ENCODE data around the gene ZBTB38. TPM values are rescaled to one million over a fixed set of nuclear protein-coding genes. Genes with fewer than 3 reads are reported as not detected.

ZBTB38 gene
- total and polyA plus RNA-seq, 2 donors (not counting 3 experiments of a cell fraction or from before 2014, with no cell fraction given), result 31.1 to 85.2 TPM

DNA sequence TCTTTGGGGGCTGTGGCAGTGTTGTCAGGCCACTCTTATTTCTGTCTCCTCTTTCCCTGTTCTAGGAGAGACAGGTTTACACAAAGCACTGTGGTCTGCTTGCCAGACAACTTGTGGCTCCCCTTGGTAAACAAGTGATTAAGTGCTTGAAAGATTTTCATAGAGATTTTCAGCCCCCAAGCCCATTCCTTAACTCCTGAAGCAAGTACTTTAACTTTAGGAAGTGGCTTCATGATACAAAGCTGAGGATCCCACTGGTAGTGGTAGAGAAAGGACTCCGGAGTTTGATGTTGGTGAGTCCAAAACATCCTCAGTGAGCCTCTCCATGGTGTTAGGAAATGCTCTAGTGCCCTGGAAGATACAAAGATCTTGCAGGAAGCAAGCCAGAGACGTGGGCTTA is 12.0 kb downstream of the ZBTB38 start:
- DNase-seq (ENCODE audit: low read depth, low spot score), result no peak
- Histone ChIP-seq H3K79me2 (ENCODE audit: control insufficient read depth, insufficient read depth, low read length) (peaks cover 24% of the 10 kb centered on the region), H2AFZ (ENCODE audit: low read depth, low read length) (no peak overlapping the region), H3K4me3 (replicated peaks in 1 of 3; ENCODE audit: insufficient read depth in 1 of 3, low read depth in 1 of 3, low read length in 3 of 3) (no peak overlapping the region), H3K9me1 (replicated peaks; ENCODE audit: control insufficient read depth, extremely low read depth, insufficient read depth, low read length) (no peaks in the 10 kb centered on the region), H3K27ac (ENCODE audit: insufficient read depth, low read depth, low read length) (no peak overlapping the region), H3K9ac (replicated peaks; ENCODE audit: extremely low read depth, insufficient read depth, low read length) (no peak overlapping the region), H4K20me1 (replicated peaks; ENCODE audit: control insufficient read depth, extremely low read depth, insufficient read depth, low read length) (no peaks in the 10 kb centered on the region), H3K4me2 (ENCODE audit: insufficient read depth, low read length) (no peak overlapping the region), H3K27me3 (ENCODE audit: control insufficient read depth in 2 of 2, insufficient read depth in 2 of 2, low read length in 2 of 2) (no peaks in the 10 kb centered on the region), H3K4me1 (ENCODE audit: control insufficient read depth, extremely low read depth, insufficient read depth, low read length) (no peaks in the 10 kb centered on the region), H3K9me3 (replicated peaks; ENCODE audit: control insufficient read depth, insufficient read depth, low read length) (no peaks in the 10 kb centered on the region), H3K36me3 (ENCODE audit: control insufficient read depth in 2 of 2, extremely low read depth in 1 of 2, insufficient read depth in 2 of 2, low read length in 2 of 2) (peaks cover 7 to 24% of the 10 kb centered on the region in 2 experiments)
- intact Hi-C loops (cut with micrococcal nuclease) (no loop called here), dilution Hi-C loops (cut with MboI; ENCODE audit: extremely low pct_ligation_motif_present, low sequenced_read_pairs) (no loop called here)
- BruUV-seq (replicated peaks), result no TSS peak
- POLR2A ChIA-PET, result no interaction called here
- CTCF ChIA-PET, result no interaction called here
- TF ChIP-seq MYC (IDR thresholded peaks at IDR 0.05; ENCODE audit: low read depth, low read length) (no peak), GATA2 (IDR thresholded peaks at IDR 0.05; ENCODE audit: insufficient read depth, insufficient read length, low read depth, low read length) (no peak), POLR2A (IDR thresholded peaks at IDR 0.05; ENCODE audit: low read depth, low read length) (no peak), JUN (IDR thresholded peaks at IDR 0.05; ENCODE audit: borderline replicate concordance, insufficient read depth, insufficient read length, low read depth) (no peak), EZH2 (IDR thresholded peaks at IDR 0.05; ENCODE audit: borderline replicate concordance, low read depth, low read length, severe bottlenecking) (no peak), POLR2AphosphoS5 (IDR thresholded peaks at IDR 0.05; ENCODE audit: insufficient read depth, low read depth, low read length) (no peak), FOS (IDR thresholded peaks at IDR 0.05; ENCODE audit: borderline replicate concordance, insufficient read depth, low read length) (no peak)
- TF ChIP-seq, protein P1, sequence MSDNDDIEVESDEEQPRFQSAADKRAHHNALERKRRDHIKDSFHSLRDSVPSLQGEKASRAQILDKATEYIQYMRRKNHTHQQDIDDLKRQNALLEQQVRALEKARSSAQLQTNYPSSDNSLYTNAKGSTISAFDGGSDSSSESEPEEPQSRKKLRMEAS (IDR thresholded peaks at IDR 0.05; ENCODE audit: insufficient read depth, insufficient read length), result no peak
- TF ChIP-seq, protein P2, sequence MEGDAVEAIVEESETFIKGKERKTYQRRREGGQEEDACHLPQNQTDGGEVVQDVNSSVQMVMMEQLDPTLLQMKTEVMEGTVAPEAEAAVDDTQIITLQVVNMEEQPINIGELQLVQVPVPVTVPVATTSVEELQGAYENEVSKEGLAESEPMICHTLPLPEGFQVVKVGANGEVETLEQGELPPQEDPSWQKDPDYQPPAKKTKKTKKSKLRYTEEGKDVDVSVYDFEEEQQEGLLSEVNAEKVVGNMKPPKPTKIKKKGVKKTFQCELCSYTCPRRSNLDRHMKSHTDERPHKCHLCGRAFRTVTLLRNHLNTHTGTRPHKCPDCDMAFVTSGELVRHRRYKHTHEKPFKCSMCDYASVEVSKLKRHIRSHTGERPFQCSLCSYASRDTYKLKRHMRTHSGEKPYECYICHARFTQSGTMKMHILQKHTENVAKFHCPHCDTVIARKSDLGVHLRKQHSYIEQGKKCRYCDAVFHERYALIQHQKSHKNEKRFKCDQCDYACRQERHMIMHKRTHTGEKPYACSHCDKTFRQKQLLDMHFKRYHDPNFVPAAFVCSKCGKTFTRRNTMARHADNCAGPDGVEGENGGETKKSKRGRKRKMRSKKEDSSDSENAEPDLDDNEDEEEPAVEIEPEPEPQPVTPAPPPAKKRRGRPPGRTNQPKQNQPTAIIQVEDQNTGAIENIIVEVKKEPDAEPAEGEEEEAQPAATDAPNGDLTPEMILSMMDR (IDR thresholded peaks at IDR 0.05; ENCODE audit: extremely low read depth in 1 of 2, insufficient read depth in 1 of 2, low read depth in 1 of 2, low read length in 2 of 2), result no peak
- FAIRE-seq, result no peak

Measured in endothelial cell of umbilical vein (primary cell).